GM12878 (cell line): ENCODE data around the gene CARD10. TPM values are rescaled to one million over a fixed set of nuclear protein-coding genes. Genes with fewer than 3 reads are reported as not detected.

Source experiments
- ATAC-seq: fragments of 200-7000 bp; cut with Tn5 transposase; 3 replicates; pipeline ENCODE4 v1.9.1; 2020; ENCODE audit warnings: mild to moderate bottlenecking, moderate library complexity
- BruUV-seq: library from RNA; stranded (reverse); fragments of 400-500 nt; replicated peaks from 2 replicates; lab custom pipeline; 2021; lab: Mats Ljungman, UMichigan
- CTCF ChIA-PET: fragments of 300-600 bp; sonication (Branson Sonifier 250); formaldehyde crosslinking; extraction: SDS; loops from one replicate; lab custom pipeline; 2021; ENCODE audit warnings: inconsistent platforms; lab: Yijun Ruan, JAX
- POLR2A ChIA-PET: fragments of 350-600 bp; formaldehyde crosslinking; extraction: SDS; loops from one replicate; lab custom pipeline; 2021; ENCODE audit warnings: inconsistent platforms; lab: Charles Lee
- RAD21 ChIA-PET: fragments of 300-600 bp; sonication (Branson Sonifier 250); formaldehyde crosslinking; loops from one replicate; lab custom pipeline; 2023; ENCODE audit warnings: antibody characterized with exemption; ENCODE audit not compliant: unreplicated experiment; lab: Charles Lee
- SMC1A ChIA-PET: fragments of 300-600 bp; sonication (Branson Sonifier 250); formaldehyde crosslinking; loops from one replicate; lab custom pipeline; 2023; ENCODE audit not compliant: unreplicated experiment, uncharacterized antibody; lab: Charles Lee
- DNase-seq: peaks from one replicate; pipeline ENCODE4 v3.0.0-alpha.2; 2011; ENCODE audit warnings: low read depth, low spot score
- FAIRE-seq: peaks from 3 replicates; lab custom pipeline; 2011; peaks lifted over from hg19 to GRCh38; lab: Jason Lieb, UNC
- H2AFZ ChIP-seq: 2 replicates; pipeline ENCODE4 v1.6.0; 2011; ENCODE audit warnings: low read depth, low read length, control low read depth; ENCODE audit not compliant: control insufficient read depth
- H3K27ac ChIP-seq: 2 replicates; pipeline ENCODE4 v1.5.1; 2011; ENCODE audit warnings: control low read depth; ENCODE audit not compliant: control insufficient read depth, insufficient read depth
- H3K27me3 ChIP-seq, 2 experiments: replicated peaks in 1 of 2; 2 replicates each; pipeline versions ENCODE4 v1.6.0 to v1.6.1; 2011; ENCODE audit warnings: low read length in 1 of 2; ENCODE audit not compliant: control insufficient read depth in 2 of 2, insufficient read depth in 2 of 2
- H3K36me3 ChIP-seq, 2 experiments: 2 replicates each; pipeline ENCODE4 v1.5.1; 2011; ENCODE audit warnings: low read length in 1 of 2; ENCODE audit not compliant: control insufficient read depth in 2 of 2, insufficient read depth in 2 of 2
- H3K4me1 ChIP-seq: 2 replicates; pipeline ENCODE4 v1.6.1; 2011; ENCODE audit warnings: mild to moderate bottlenecking, low read length, moderate library complexity, mixed read lengths; ENCODE audit not compliant: control insufficient read depth, insufficient read depth
- H3K4me2 ChIP-seq: 2 replicates; pipeline ENCODE4 v1.6.0; 2011; ENCODE audit warnings: control low read depth; ENCODE audit not compliant: control insufficient read depth, insufficient read depth
- H3K4me3 ChIP-seq: fragments of 200-600 bp; sonication (generic); 2 replicates; pipeline ENCODE4 v1.5.1; 2016
- H3K79me2 ChIP-seq: 2 replicates; pipeline ENCODE4 v1.6.0; 2011; ENCODE audit warnings: low read length; ENCODE audit not compliant: control insufficient read depth, insufficient read depth
- H3K9ac ChIP-seq: 2 replicates; pipeline ENCODE4 v1.8.0; 2011; ENCODE audit warnings: low read length, control low read depth, mixed read lengths; ENCODE audit not compliant: control insufficient read depth, insufficient read depth
- H3K9me3 ChIP-seq: replicated peaks from 3 replicates; pipeline ENCODE4 v1.5.1; 2011; ENCODE audit warnings: mild to moderate bottlenecking, low read length; ENCODE audit not compliant: control insufficient read depth, insufficient read depth
- H4K20me1 ChIP-seq: 2 replicates; pipeline ENCODE4 v1.6.0; 2011; ENCODE audit not compliant: control insufficient read depth, insufficient read depth
- ATF2 ChIP-seq: IDR thresholded peaks from 2 replicates; pipeline ENCODE4 v1.6.1; 2012; ENCODE audit warnings: low read length, inconsistent platforms
- CREB1 ChIP-seq: IDR thresholded peaks from 2 replicates; pipeline ENCODE4 v1.6.1; 2012; ENCODE audit warnings: low read depth, mild to moderate bottlenecking, inconsistent platforms
- IRF4 ChIP-seq: IDR thresholded peaks from 2 replicates; pipeline ENCODE4 v1.6.1; 2011; ENCODE audit warnings: low read depth, low read length
- MXI1 ChIP-seq: fragments of 150-350 bp; IDR thresholded peaks from 2 replicates; pipeline ENCODE4 v1.6.1; 2011; ENCODE audit warnings: low read depth, mild to moderate bottlenecking, inconsistent platforms, low read length, improper control_type of control experiment
- NFYA ChIP-seq: IDR thresholded peaks from 2 replicates; pipeline ENCODE4 v1.6.1; 2011; ENCODE audit warnings: low read depth, mild to moderate bottlenecking, low read length, improper control_type of control experiment, borderline replicate concordance
- NR2C2 ChIP-seq: IDR thresholded peaks from 2 replicates; pipeline ENCODE4 v1.6.1; 2011; ENCODE audit warnings: borderline replicate concordance, low read depth; ENCODE audit not compliant: control insufficient read depth, insufficient read length
- POLR2AphosphoS2 ChIP-seq: IDR thresholded peaks from 2 replicates; pipeline ENCODE4 v1.6.1; 2011; ENCODE audit warnings: low read depth, mild to moderate bottlenecking, low read length, improper control_type of control experiment, moderate library complexity
- RBBP5 ChIP-seq: fragments of 200-600 bp; sonication (generic); conservative IDR thresholded peaks from 2 replicates; pipeline ENCODE4 v1.6.1; 2016
- RELB ChIP-seq: fragments of 450-650 bp; IDR thresholded peaks from 2 replicates; pipeline ENCODE4 v1.6.1; 2017; ENCODE audit warnings: low read depth, mild to moderate bottlenecking, moderate library complexity
- SRF ChIP-seq, 2 experiments: IDR thresholded peaks; 2 replicates each; pipeline ENCODE4 v1.6.1; 2011; ENCODE audit warnings: low read depth in 2 of 2, low read length in 2 of 2, mild to moderate bottlenecking in 1 of 2, moderate library complexity in 1 of 2
- ZBTB4 ChIP-seq: fragments of 450-650 bp; formaldehyde crosslinking; IDR thresholded peaks from 2 replicates; pipeline ENCODE4 v1.4.0; 2022; ENCODE audit warnings: mild to moderate bottlenecking, moderate library complexity
- WGBS: methylation state at CpG from one replicate; pipeline ENCODE4 v1.1.6; 2016; ENCODE audit warnings: low lambda C conversion rate; ENCODE audit not compliant: insufficient replicate concordance, insufficient coverage; ENCODE audit errors: missing lambda C conversion rate; 5-methylcytosine and 5-hydroxymethylcytosine counted together
- in situ Hi-C: fragments of 300-500 bp; cut with MboI; formaldehyde crosslinking; loops from 9 replicates; pipeline ENCODE4 v1.14.3; 2018; ENCODE audit warnings: mixed read lengths
- intact Hi-C: fragments of 100-400 bp; cut with micrococcal nuclease; formaldehyde crosslinking; loops from one replicate; pipeline ENCODE4 v1.14.2; 2022; ENCODE audit not compliant: unreplicated experiment
- polyA plus RNA-seq, 11 experiments: library from polyadenylated mRNA; depleted of rRNA in 4 of 11; unstranded in 6 of 11; stranded (reverse) in 5 of 11; fragments of >200 nt; fragmentation: Nextera tagmentation in 4 of 11; fragmentation: Illumina TruSeq in 1 of 11; extraction: Ambion mirVana in 4 of 11; extraction: Trizol in 1 of 11; gene quantifications; 1 replicate in 1 of 11; 2 replicates in 10 of 11; pipeline versions ENCODE4 v1.2.1 to v1.2.3, GENCODE V29; 2011 to 2016; ENCODE audit warnings: inconsistent platforms in 2 of 11, missing spikeins in 2 of 11, low read depth in 1 of 11
- total RNA-seq, 4 experiments: library from RNA; depleted of rRNA in 3 of 4; stranded (reverse); fragments of >200 nt in 3 of 4; fragmentation: Illumina TruSeq in 1 of 4; extraction: Trizol in 1 of 4; gene quantifications; 2 replicates each; pipeline versions ENCODE4 v1.2.1 to v1.2.3, GENCODE V29; 2013 to 2021

Gene CARD10
- total and polyA plus RNA-seq, 10 of the 15 experiments (the other 5 are each of a cell fraction or from before 2014, with no cell fraction given): 0.08 to 0.10 (median 0.10) TPM; not detected in 7

- intact Hi-C loops: no loop called here
These were observed 14.3 kb downstream of the CARD10 start for GRCh38 chr22:37504964-37505363.

More at GRCh38 chr22:37504964-37505363, 14.3 kb downstream of the CARD10 start:
- Histone ChIP-seq H3K4me3 (no peak overlapping the region), H3K79me2 (no peaks in the 10 kb centered on the region), H3K4me2 (no peak overlapping the region), H2AFZ (no peak overlapping the region), H3K27ac (no peak overlapping the region), H3K4me1 (no peaks in the 10 kb centered on the region), H3K36me3 (no peaks in the 10 kb centered on the region), H3K27me3 (no peaks in the 10 kb centered on the region), H3K9me3 (no peaks in the 10 kb centered on the region), H4K20me1 (no peaks in the 10 kb centered on the region), H3K9ac (no peak overlapping the region)
- DNase-seq (no peak), FAIRE-seq (no peak), ATAC-seq (no peak)
- no TSS peak for BruUV-seq
- SMC1A ChIA-PET: no interaction called here
- POLR2A ChIA-PET: no interaction called here
- RAD21 ChIA-PET: no interaction called here
- WGBS: 39% methylated on average over 4 of the region's 4 CpGs
- no peak for TF ChIP-seq IRF4
- no peak for TF ChIP-seq RELB
- no peak for TF ChIP-seq SRF (IDR thresholded peaks at IDR 0.05; ENCODE audit: low read depth in 2 of 2, low read length in 2 of 2)
- TF ChIP-seq POLR2AphosphoS2: no peak
- no peak for TF ChIP-seq CREB1
- TF ChIP-seq NR2C2: no peak
- no peak for TF ChIP-seq MXI1
- no peak for TF ChIP-seq RBBP5
- no peak for TF ChIP-seq NFYA
- TF ChIP-seq ZBTB4 (CRISPR knock-in tag): no peak
- TF ChIP-seq ATF2: no peak
- CTCF ChIA-PET: interaction anchor here (0.6 to 1.4 kb wide), 2 partner anchors 75 to 81 kb away, joined by 3 to 4 read pairs; no protein-coding TSS in a partner anchor
- in situ Hi-C loops: no loop called here
